GM23248 (cell line): Measurements from ENCODE around the gene RNF11.

Experiments used
- EZH2 ChIP-seq: fragments of 200-600 bp; sonication (generic); IDR thresholded peaks from 2 replicates; pipeline ENCODE4 v1.6.1; 2018; ENCODE audit warnings: antibody characterized with exemption, mild to moderate bottlenecking; ENCODE audit not compliant: insufficient read depth, poor library complexity, severe bottlenecking
- EZH2phosphoT487 ChIP-seq: fragments of 200-600 bp; sonication (generic); IDR thresholded peaks from 2 replicates; pipeline ENCODE4 v1.6.1; 2018; ENCODE audit warnings: antibody characterized with exemption, moderate library complexity, mild to moderate bottlenecking, low read depth; ENCODE audit not compliant: insufficient read depth

- TF ChIP-seq EZH2 (no peak), EZH2phosphoT487 (no peak)
Observed at GRCh38 chr1:51249445-51249844, 13.4 kb downstream of the RNF11 start.
